Adrenal gland (tissue), 5 donors: ENCODE measurements around the gene GALNT18.

Source experiments
- POLR2A ChIP-seq, 2 donors: fragments of 450-650 bp; IDR thresholded peaks; one replicate each; pipeline ENCODE4 v1.6.1; 2017; ENCODE audit warnings: antibody characterized with exemption in 2 of 2, mild to moderate bottlenecking in 2 of 2, moderate library complexity in 1 of 2
- TF ChIP-seq, protein P1 (sequence below), 6 experiments: fragments of 450-650 bp in 4 of 6; fragments of 200-600 bp in 2 of 6; sonication (generic) in 1 of 6; IDR thresholded peaks; 1 replicate in 5 of 6; 2 replicates in 1 of 6; pipeline versions ENCODE4 v1.5.1 to v1.8.0; 2016 to 2021; ENCODE audit warnings: antibody characterized with exemption in 6 of 6, mild to moderate bottlenecking in 2 of 6, moderate library complexity in 1 of 6
- donor health status: DM: no; HTN: no; CAD: no.

DNA sequence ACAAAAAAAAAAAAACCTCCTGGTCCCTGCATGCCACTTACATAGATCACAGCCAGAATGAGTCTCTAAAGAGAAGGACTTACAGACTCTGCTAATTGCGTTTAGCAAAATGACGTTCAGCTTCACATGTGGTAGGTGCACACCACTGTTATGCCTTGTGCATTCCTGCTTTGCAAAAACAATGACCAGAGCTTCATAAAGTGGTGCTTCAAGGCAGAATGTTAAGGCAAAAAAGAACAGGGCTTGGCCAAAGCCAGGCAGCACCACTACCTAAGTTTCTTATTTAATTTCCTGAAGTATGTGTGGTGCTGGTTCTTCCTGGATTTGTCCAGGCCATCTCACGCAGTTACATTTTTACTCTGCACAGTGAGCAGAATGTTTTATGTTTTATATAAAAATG lies 85.2 kb downstream of the GALNT18 start:
- TF ChIP-seq, protein P1, sequence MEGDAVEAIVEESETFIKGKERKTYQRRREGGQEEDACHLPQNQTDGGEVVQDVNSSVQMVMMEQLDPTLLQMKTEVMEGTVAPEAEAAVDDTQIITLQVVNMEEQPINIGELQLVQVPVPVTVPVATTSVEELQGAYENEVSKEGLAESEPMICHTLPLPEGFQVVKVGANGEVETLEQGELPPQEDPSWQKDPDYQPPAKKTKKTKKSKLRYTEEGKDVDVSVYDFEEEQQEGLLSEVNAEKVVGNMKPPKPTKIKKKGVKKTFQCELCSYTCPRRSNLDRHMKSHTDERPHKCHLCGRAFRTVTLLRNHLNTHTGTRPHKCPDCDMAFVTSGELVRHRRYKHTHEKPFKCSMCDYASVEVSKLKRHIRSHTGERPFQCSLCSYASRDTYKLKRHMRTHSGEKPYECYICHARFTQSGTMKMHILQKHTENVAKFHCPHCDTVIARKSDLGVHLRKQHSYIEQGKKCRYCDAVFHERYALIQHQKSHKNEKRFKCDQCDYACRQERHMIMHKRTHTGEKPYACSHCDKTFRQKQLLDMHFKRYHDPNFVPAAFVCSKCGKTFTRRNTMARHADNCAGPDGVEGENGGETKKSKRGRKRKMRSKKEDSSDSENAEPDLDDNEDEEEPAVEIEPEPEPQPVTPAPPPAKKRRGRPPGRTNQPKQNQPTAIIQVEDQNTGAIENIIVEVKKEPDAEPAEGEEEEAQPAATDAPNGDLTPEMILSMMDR (IDR thresholded peaks at IDR 0.05) = no peak
- TF ChIP-seq POLR2A (IDR thresholded peaks at IDR 0.05) = no peak
